Activated CD4-positive, alpha-beta T cell treated with anti-CD3 and anti-CD28 coated beads for 36 hours (primary cell): ENCODE results near the gene CEACAM20. TPM values are rescaled to one million over a fixed set of nuclear protein-coding genes. Genes with fewer than 3 reads are reported as not detected.
"Not testable (repeated sequence)": the region's sequence is repeated elsewhere in the genome, so short reads cannot be mapped to it uniquely, and the experiment has no call there.

Experiments
- ATAC-seq: fragments of 200-7000 bp; cut with Tn5 transposase; one replicate; pipeline ENCODE4 v1.10.0; 2021; ENCODE audit warnings: mild to moderate bottlenecking, moderate library complexity
- CTCF ChIA-PET: fragments of 350-600 bp; sonication (Branson Sonifier 250); formaldehyde crosslinking; loops from one replicate; lab custom pipeline; 2021; ENCODE audit warnings: antibody characterized with exemption; lab: Charles Lee
- POLR2A ChIA-PET: fragments of 350-600 bp; sonication (Branson Sonifier 250); formaldehyde crosslinking; loops from one replicate; lab custom pipeline; 2021; ENCODE audit warnings: antibody characterized with exemption, inconsistent platforms; lab: Charles Lee
- DNase-seq: peaks from one replicate; pipeline ENCODE4 v3.0.0-alpha.2; 2020
- H3K27ac Mint-ChIP-seq: one replicate; pipeline ENCODE4 v1.8.0; 2021; ENCODE audit warnings: mixed read lengths
- H3K27me3 Mint-ChIP-seq: one replicate; pipeline ENCODE4 v1.8.0; 2021; ENCODE audit warnings: mixed read lengths
- H3K36me3 Mint-ChIP-seq: one replicate; pipeline ENCODE4 v1.8.0; 2021; ENCODE audit warnings: low read depth, mixed read lengths
- H3K4me1 Mint-ChIP-seq: one replicate; pipeline ENCODE4 v1.8.0; 2021; ENCODE audit warnings: mixed read lengths
- H3K4me3 Mint-ChIP-seq: one replicate; pipeline ENCODE4 v1.8.0; 2021; ENCODE audit warnings: mild to moderate bottlenecking, moderate library complexity, mixed read lengths
- H3K9me3 Mint-ChIP-seq: one replicate; pipeline ENCODE4 v1.8.0; 2021; ENCODE audit warnings: low read depth, mixed read lengths
- intact Hi-C, 2 experiments: fragments of 100-400 bp; cut with DNase I in 1 of 2; cut with micrococcal nuclease in 1 of 2; formaldehyde crosslinking; loops; one replicate each; pipeline versions ENCODE4 v1.14.2 to v1.15.1; 2022 to 2024; cut with DNase I, micrococcal nuclease
- total RNA-seq, 2 experiments: library from RNA; stranded (reverse); gene quantifications; one replicate each; pipeline ENCODE4 v1.2.3, GENCODE V29; 2021

The CEACAM20 gene
- total RNA-seq, 2 experiments from 2014 or later, result not detected

- Mint-ChIP-seq H3K4me3 (no peak overlapping the region), H3K27ac (no peak overlapping the region), H3K27me3 (peaks cover 5% of the 10 kb centered on the region), H3K9me3 (no peaks in the 10 kb centered on the region), H3K4me1 (no peaks in the 10 kb centered on the region), H3K36me3 (no peaks in the 10 kb centered on the region)
- ChIA-PET CTCF (interaction anchor here (0.5 to 3.3 kb wide), 27 partner anchors 10 to 201 kb away, joined by 3 to 35 read pairs (median 3); partner anchors contain the start of genes IGSF23 and PVR), POLR2A (no interaction called here)
- DNase-seq (no peak), ATAC-seq (no peak)
- intact Hi-C loops, result no loop called here
Measured at GRCh38 chr19:44570603-44570983, 41.1 kb upstream of the CEACAM20 start.

- POLR2A ChIA-PET, result no interaction called here
- H3K4me1 Mint-ChIP-seq, result no peaks in the 10 kb centered on the region
- no peaks in the 10 kb centered on the region for H3K36me3 Mint-ChIP-seq
- H3K27me3 Mint-ChIP-seq, result peaks cover 10% of the 10 kb centered on the region
- no peak overlapping the region for H3K27ac Mint-ChIP-seq
- no peak for ATAC-seq
- CTCF ChIA-PET, result no interaction called here
- H3K4me3 Mint-ChIP-seq, result no peak overlapping the region
- intact Hi-C loops, result no loop called here
- no peak for DNase-seq
- H3K9me3 Mint-ChIP-seq, result no peaks in the 10 kb centered on the region
Measured at GRCh38 chr19:44567745-44568144, 38.3 kb upstream of the CEACAM20 start.

GRCh38 chr19:44566984-44567383, 37.5 kb upstream of the CEACAM20 start:
- Mint-ChIP-seq H3K9me3 (no peaks in the 10 kb centered on the region), H3K27ac (no peak overlapping the region), H3K4me3 (no peak overlapping the region), H3K4me1 (no peaks in the 10 kb centered on the region), H3K27me3 (peaks cover 10% of the 10 kb centered on the region), H3K36me3 (no peaks in the 10 kb centered on the region)
- DNase-seq (no peak), ATAC-seq (no peak)
- CTCF ChIA-PET, result no interaction called here
- POLR2A ChIA-PET, result no interaction called here
- intact Hi-C loops, result no loop called here

- ATAC-seq, H3K36me3 Mint-ChIP-seq, DNase-seq, H3K4me1 Mint-ChIP-seq, intact Hi-C loops, H3K4me3 Mint-ChIP-seq, H3K27ac Mint-ChIP-seq, H3K9me3 Mint-ChIP-seq, POLR2A ChIA-PET, CTCF ChIA-PET: not testable (repeated sequence)
- H3K27me3 Mint-ChIP-seq, result peaks cover 12% of the 10 kb centered on the region
Measured at GRCh38 chr19:44563086-44563655, 33.7 kb upstream of the CEACAM20 start.

GRCh38 chr19:44557933-44558332, 28.5 kb upstream of the CEACAM20 start:
- Mint-ChIP-seq H3K9me3 (peaks cover 4% of the 10 kb centered on the region), H3K27ac (no peak overlapping the region), H3K27me3 (peaks cover 6% of the 10 kb centered on the region), H3K4me3 (no peak overlapping the region), H3K4me1 (no peaks in the 10 kb centered on the region), H3K36me3 (no peaks in the 10 kb centered on the region)
- ChIA-PET CTCF (interaction anchor here (0.6 kb wide), 1 partner anchor 881 kb away, joined by 3 read pairs; no protein-coding TSS in a partner anchor), POLR2A (no interaction called here)
- DNase-seq (no peak), ATAC-seq (no peak)
- intact Hi-C loops, result no loop called here

- CTCF ChIA-PET, result interaction anchor here (0.6 kb wide), 1 partner anchor 29 kb away, joined by 3 read pairs; no protein-coding TSS in a partner anchor
- Mint-ChIP-seq H3K27ac (no peak overlapping the region), H3K36me3 (no peaks in the 10 kb centered on the region), H3K4me3 (no peak overlapping the region), H3K9me3 (peaks cover 7% of the 10 kb centered on the region), H3K4me1 (no peaks in the 10 kb centered on the region), H3K27me3 (no peaks in the 10 kb centered on the region)
- POLR2A ChIA-PET, result no interaction called here
- ATAC-seq (no peak), DNase-seq (no peak)
- intact Hi-C loops, result no loop called here
Measured at GRCh38 chr19:44554641-44555246, 25.3 kb upstream of the CEACAM20 start.

GRCh38 chr19:44553478-44554171, 24.1 kb upstream of the CEACAM20 start:
- H3K4me1 Mint-ChIP-seq, result no peaks in the 10 kb centered on the region
- POLR2A ChIA-PET, result no interaction called here
- H3K9me3 Mint-ChIP-seq, result peaks cover 7% of the 10 kb centered on the region
- H3K4me3 Mint-ChIP-seq, result no peak overlapping the region
- CTCF ChIA-PET, result interaction anchor here (0.7 kb wide), 1 partner anchor 19 kb away, joined by 3 read pairs; no protein-coding TSS in a partner anchor
- no peaks in the 10 kb centered on the region for H3K36me3 Mint-ChIP-seq
- H3K27me3 Mint-ChIP-seq, result no peaks in the 10 kb centered on the region
- H3K27ac Mint-ChIP-seq, result no peak overlapping the region
- intact Hi-C loops, result no loop called here
- no peak for ATAC-seq
- DNase-seq, result no peak

- no peaks in the 10 kb centered on the region for H3K4me1 Mint-ChIP-seq
- peaks cover 7% of the 10 kb centered on the region for H3K9me3 Mint-ChIP-seq
- ChIA-PET CTCF (interaction anchor here (0.8 to 1.0 kb wide), 2 partner anchors 19 to 52 kb away, joined by 3 to 4 read pairs; partner anchors contain the start of gene ZNF180), POLR2A (no interaction called here)
- no peak overlapping the region for H3K4me3 Mint-ChIP-seq
- no peaks in the 10 kb centered on the region for H3K36me3 Mint-ChIP-seq
- ATAC-seq (peak; percentile 81), DNase-seq (peak; percentile 76)
- no peaks in the 10 kb centered on the region for H3K27me3 Mint-ChIP-seq
- no peak overlapping the region for H3K27ac Mint-ChIP-seq
- intact Hi-C loops, result no loop called here
Measured at GRCh38 chr19:44552324-44552723, 22.8 kb upstream of the CEACAM20 start.

- DNase-seq (no peak), ATAC-seq (no peak)
- CTCF ChIA-PET, result interaction anchor here (0.8 to 1.0 kb wide), 3 partner anchors 9 to 52 kb away, joined by 3 to 4 read pairs (median 3); partner anchors contain the start of gene ZNF180
- Mint-ChIP-seq H3K27me3 (no peaks in the 10 kb centered on the region), H3K4me1 (no peaks in the 10 kb centered on the region), H3K9me3 (peaks cover 7% of the 10 kb centered on the region), H3K4me3 (no peak overlapping the region), H3K27ac (no peak overlapping the region), H3K36me3 (no peaks in the 10 kb centered on the region)
- intact Hi-C loops, result no loop called here
- POLR2A ChIA-PET, result no interaction called here
Measured at GRCh38 chr19:44551850-44552249, 22.4 kb upstream of the CEACAM20 start.

- POLR2A ChIA-PET, result not testable (repeated sequence)
Measured at GRCh38 chr19:44550976-44551375, 21.5 kb upstream of the CEACAM20 start.

GRCh38 chr19:44549507-44549906, 20.0 kb upstream of the CEACAM20 start:
- Mint-ChIP-seq H3K9me3 (peaks cover 10% of the 10 kb centered on the region), H3K4me3 (no peak overlapping the region), H3K27me3 (no peaks in the 10 kb centered on the region), H3K36me3 (no peaks in the 10 kb centered on the region), H3K4me1 (no peaks in the 10 kb centered on the region), H3K27ac (no peak overlapping the region)
- no peak for DNase-seq
- no peak for ATAC-seq
- intact Hi-C loops, result no loop called here
- ChIA-PET CTCF (no interaction called here), POLR2A (no interaction called here)

More at GRCh38 chr19:44550976-44551375, 21.5 kb upstream of the CEACAM20 start:
- H3K4me3 Mint-ChIP-seq, H3K27ac Mint-ChIP-seq, DNase-seq, H3K27me3 Mint-ChIP-seq, intact Hi-C loops, H3K36me3 Mint-ChIP-seq, H3K9me3 Mint-ChIP-seq, ATAC-seq, H3K4me1 Mint-ChIP-seq: not testable (repeated sequence)
- CTCF ChIA-PET, result interaction anchor here (1.0 kb wide), 1 partner anchor 8 kb away, joined by 3 read pairs; no protein-coding TSS in a partner anchor
